Stimulated activated CD4-positive, alpha-beta T cell treated with anti-CD3 and anti-CD28 coated beads, Interleukin-4, amount 100 ng/mL, for 48 hours (primary cell): Measurements from ENCODE around the gene HPN.

Source experiments
- DNase-seq, 2 donors: peaks; one replicate each; pipeline ENCODE4 v3.0.0-alpha.2; 2020; ENCODE audit warnings: low read depth in 2 of 2

The HPN gene

DNA sequence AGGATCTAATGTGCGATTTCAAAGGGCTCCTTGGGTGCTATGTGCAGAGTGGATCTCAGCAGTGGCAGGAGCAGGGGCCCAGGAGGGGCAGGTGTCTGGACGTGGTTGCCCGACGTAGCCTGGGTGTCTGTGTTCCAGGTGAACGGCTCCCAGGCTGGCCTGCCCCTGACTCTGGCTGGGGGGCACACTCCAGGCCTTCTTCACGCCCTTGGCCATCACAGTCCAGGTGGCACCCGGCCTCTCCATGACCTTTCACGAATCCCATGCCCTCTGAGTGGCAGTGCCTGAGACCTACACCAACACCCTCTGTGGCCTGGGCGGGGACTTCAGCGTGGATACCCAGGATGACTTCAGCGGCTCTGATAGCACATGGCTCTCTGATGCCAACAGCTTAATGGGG, 62.8 kb downstream of the HPN start:
- no peak for DNase-seq

DNA sequence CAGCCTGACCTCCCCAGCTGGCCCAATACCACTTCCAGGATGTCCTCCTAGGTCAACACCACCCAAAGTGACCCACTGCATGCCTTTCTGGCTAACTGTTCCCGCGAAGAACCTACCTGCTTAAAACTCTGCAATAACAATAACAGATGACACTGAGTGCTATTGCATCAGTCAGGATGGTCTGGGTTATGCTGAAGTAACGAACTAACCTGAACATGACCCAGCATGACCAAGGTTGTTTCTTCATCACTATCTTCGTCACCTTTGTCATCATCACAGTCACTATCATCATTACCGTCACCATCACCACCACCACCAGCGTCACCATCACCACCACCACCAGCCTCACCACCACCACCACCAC, 63.5 kb downstream of the HPN start:
- no peak for DNase-seq

DNA sequence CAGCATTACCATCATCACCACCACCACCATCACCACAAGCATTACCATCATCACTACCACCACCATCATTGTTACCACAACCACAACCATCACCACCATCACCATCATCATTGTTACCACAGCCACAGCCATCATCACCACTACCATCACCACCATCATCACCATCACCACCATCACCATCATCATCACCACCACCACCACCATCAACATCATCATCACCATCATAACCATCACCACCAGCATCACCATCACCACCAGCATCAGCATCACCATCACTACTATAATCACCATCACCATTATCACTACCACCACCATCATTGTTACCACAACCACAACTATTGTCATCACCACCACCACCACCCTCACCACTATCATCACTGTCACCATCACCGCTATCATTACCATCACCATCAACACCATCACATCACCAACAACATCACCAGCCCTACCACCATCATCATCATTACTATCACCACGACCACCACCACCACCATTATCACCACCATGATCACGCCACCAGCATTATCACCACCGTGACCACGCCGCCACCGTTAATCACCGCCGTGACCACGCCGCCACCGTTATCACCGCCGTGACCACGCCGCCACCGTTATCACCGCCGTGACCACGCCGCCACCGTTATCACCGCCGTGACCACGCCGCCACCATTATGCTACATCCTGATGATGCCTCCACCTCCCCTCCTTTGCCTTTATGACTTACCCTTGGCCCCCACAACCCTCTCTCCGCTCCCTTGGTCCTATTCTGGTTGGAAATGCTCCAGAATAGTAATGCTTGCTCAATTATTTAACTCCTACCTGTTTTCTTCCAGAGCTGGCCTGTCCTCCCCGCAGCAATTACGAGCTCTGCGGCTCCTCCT, 64.1 kb downstream of the HPN start:
- no peak for DNase-seq

DNA sequence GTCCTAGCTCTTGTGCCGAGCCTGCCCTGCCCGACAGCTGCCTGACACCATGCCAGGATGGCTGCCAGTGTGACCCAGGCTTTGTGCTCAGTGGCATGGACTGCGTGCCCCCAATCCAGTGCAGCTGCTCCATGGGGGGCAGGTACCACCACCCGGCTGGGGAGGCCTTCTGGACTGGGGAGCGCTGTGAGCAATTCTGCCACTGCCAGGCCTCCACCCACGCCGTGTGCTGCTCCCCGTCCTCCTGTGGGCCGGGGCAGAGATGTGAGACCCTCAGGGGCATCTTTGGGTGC, 64.7 kb downstream of the HPN start:
- DNase-seq = no peak

DNA sequence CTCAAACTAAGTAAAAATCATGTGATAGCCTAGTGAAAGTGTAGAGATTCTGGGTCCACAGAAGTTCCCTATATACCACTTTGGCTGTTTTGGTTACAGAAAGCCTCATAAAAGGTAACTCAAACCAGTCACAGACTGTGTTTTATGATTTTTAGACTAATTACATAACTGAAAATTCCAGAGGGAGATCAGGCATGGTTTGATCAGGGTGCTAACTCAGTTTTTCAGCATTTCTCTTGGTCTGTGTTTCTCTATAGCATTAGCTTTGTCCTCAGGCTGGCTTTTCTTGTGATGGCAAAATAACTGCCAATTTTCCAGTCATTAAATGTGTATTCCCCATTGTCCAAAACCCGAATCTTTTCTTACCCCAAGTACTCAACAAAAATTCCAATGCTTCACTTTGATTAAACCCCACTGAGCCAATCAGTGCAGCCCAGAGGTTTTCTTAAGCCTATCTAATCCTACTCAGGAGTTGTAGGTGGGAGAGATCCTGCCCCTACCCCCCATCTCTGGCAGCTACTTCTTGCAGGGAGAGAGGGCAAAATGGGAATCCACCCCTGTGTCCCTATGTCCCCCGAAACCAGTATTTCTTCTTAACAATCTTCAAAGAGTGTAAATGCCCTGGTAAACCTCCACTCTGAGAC, 65.5 kb downstream of the HPN start:
- DNase-seq = no peak

DNA sequence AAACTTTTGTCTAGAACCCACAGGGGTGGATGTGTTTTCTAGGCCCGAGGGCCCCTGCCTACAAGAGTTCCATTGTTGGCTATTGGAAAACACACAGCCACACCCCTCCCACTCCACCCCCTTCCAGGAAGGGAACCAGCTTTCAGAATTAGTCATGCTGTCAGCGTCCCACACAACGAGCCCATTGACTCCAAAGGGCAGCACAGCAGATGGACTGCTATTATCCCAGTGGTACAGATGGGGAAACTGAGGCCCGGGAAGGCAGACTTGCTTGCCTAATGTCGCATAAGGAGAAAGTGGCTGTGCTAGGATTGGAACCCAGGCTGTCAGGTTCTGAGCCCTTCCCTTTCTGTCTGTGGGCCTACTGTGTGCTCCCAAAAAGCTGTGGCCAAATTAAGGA, 66.0 kb downstream of the HPN start:
- DNase-seq = peak in 1 of 2 donors; percentile 20

DNA sequence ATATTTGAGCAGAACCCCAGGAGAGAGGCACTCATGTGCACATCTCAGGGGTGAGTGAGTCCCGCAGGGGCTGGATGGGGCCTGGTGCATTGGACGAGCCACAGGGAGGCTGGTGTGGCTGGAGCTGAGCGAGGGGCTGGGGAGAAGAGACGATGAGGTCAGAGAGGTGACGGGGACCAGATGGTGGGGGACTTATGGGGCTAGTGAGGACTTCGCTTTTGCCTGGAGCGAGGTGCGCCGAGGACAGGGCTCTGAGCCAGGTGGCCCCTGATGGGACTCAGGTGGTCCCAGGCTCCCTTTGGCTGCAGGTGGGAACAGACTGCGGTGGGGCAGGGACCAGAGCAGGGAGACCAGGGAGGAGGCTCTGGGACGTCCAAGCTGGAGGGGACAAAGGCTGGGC, 67.2 kb downstream of the HPN start:
- no peak for DNase-seq

DNA sequence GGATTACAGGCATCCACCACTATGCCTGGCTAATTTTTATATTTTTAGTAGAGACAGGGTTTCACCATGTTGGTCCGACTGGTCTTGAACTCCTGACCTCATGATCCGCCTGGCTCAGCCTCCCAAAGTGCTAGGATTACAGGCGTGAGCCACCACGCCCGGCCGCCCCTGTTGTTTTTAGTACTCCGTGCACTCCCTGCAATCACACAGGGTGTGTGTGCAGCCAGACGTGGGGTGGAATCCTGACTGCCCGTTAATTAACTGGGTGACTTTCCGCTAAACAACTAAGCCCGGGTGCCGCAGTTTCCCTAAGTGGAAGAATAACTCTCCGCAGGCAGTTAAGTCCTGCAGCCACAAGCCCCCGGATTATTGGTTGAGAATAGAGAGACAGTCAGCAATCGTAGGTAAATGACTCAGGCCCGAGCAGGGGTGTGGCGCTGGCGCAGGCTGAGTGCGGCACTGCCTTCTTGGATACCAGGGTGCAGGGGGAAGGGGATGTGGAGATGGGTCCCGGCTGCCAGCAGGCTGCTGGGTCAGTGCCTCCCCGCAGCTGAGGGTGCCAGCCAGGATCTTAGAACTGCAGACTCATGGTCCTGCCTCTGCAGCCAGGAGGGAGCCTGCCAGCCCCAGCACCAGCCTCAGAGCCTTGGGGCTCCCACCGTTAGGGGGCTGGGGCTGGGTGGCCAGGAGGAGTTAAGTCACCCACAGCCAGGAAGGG, 68.0 kb downstream of the HPN start:
- DNase-seq = no peak

DNA sequence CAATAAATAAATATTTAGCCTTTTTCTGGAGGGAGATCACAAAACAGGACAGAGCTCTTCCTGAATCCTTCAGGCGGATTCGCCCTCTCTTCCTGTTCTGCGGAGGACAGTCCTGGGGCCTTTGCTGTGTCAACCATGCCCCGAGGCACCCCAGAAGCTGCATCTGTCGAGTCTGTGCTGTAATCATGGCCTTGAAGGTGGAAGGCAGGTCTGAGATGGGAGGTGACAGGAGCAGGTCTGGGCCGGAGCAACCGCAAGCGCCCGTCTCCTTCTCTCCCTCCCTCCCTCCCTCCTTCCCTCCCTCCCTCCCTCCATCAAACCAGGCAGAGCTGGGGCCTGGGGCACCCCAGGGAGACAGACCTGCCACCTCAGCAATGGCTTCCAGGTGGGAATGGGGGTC, 69.5 kb downstream of the HPN start:
- DNase-seq = no peak

DNA sequence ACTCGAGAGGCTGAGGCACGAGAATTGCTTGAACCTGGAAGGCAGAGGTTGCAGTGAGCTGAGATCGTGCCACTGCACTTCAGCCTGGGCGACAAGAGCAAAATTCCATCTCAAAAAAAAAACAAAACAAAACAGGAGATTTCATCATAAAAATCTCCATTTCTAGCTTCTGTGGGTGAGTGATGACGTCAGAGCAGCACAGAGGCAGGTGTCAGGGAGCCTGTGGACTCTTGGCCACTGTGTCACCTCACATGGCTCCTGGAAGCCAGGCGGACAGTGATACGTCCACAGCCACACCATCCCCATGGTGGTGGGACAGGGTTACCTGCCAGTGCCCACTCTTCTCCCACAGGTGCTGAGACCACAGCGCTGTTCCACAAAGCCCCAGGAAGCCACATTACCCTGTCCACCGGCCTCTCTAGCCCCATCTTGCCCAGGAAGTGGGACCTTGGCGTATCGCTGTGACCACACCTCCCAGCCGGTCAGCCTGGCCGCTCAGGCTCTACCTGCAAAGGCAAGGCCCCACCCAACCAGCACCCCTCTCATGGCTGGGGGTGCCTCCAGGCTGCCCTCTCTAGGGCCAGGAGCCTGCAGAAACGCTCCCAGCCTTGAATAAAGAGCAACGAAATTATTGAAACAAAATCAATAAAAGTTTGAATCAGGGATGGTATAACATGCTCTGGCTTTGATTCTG, 71.6 kb downstream of the HPN start:
- DNase-seq = no peak

DNA sequence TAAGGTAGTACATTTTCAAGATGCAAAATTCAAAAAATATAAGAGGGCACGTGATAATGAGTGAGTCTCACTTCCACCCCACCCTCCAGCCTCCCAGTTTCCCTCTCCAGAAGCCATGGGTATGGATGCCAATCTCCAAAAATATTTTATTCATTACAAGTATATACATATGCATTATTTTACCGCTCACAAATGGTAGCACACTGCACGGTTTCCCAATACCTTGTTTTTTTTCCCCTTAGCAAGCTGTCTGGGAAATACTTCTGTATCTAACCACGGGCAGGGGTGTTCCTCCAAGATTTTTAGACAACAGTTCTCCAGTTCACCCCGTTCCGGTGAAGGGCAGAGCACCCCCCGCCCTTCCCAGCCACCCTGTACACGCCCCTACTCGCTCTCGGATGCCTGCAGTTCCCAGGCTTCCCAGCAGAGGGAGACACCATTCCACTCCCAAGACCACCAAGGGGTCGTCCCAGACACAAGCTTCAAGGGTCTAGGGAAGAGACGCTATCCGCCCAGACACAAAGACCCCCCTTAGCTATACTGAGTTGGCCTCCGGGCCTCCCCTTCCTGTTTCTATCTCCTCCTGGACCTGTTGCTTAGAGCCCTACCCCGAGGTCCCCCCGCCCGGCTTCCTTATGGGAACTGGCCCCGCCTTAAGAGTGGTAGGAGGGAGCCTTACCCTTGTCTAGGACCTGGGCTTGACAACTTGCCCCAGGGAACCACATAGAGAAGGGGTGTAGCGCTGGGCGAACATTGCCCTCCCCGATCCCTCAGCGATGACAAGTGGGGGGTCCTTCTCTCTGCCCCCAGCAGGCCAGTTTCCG, 73.0 kb downstream of the HPN start:
- peak; percentile 61 to 69 for DNase-seq

DNA sequence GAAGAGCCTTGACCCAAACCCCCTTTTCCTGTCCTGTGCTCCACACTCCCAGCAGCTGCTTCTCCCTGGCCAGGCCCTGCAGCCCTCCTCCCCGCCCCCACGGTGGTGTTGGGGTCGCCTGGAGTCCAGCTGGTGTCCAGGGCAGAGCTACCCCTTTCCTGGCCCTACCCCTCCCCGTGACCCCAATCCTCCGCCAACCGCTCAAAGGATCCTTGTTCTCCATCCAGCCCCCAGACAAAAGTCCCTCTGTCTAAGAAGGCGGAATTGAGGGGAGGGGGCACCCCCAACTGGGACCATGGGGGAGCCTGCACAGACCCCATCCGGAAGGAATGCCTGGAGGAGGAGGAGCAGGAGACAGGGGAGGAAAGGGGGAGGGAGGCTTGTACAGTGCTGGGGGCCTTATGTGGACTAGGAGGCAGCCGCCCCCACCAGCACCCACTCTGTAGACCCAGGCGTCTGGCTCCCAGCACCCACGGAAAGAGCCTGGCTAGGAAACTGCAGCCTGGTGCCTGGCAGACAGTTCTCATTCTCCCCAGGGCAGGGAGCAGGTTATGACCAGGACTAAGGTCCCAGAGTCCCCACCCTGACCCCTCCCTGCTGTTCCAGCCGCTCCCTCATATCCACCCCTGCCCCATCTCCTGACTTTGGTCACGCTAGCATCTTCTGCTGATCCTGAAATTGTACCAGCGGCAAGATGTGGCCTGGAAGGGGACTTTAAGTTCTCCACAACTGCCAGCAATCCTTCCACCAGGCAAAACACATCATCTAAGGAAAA, 73.8 kb downstream of the HPN start, which contains the start of gene FXYD3:
FXYD3 (plus strand) TSS at position 647 of the 775 bp plus-strand sequence. CDS start 3,554 bp downstream, outside the sequence.
- DNase-seq = no peak
